ENCODE data around the gene OR1A2. TPM values are rescaled to one million over a fixed set of nuclear protein-coding genes. Genes with fewer than 3 reads are reported as not detected.
"Not testable (repeated sequence)": the region's sequence is repeated elsewhere in the genome, so short reads cannot be mapped to it uniquely, and the experiment has no call there.

OR1A2 gene
- total and polyA plus RNA-seq, 8 donors = not detected

DNA sequence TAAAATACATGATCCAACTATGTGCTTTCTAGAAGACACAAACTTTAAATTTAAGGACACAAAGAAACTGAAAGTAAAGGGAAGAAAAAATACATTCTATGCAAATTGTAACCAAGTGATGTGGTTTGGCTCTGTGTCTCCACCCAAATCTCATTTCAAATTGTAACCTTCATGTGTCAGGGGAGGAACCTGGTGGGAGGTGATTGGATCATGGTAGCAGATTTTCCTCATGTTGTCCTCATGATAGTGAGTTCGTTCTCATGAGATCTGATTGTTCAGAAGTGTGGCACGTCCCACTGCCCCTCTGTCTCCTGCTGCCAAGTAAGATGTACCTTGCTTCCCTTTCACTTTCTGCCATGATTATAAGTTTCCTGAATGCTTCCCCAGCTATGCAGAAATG lies 25.2 kb downstream of the OR1A2 start:
- ATAC-seq (no peak), DNase-seq (no peak)
- Histone ChIP-seq H3K4me3 (no peak overlapping the region), H3K27ac (no peak overlapping the region), H3K27me3 (peaks cover 0 to 6% of the 10 kb centered on the region in 2 donors), H3K36me3 (no peaks in the 10 kb centered on the region), H3K9me3 (no peaks in the 10 kb centered on the region), H3K4me1 (no peaks in the 10 kb centered on the region)
- TF ChIP-seq, protein P1, sequence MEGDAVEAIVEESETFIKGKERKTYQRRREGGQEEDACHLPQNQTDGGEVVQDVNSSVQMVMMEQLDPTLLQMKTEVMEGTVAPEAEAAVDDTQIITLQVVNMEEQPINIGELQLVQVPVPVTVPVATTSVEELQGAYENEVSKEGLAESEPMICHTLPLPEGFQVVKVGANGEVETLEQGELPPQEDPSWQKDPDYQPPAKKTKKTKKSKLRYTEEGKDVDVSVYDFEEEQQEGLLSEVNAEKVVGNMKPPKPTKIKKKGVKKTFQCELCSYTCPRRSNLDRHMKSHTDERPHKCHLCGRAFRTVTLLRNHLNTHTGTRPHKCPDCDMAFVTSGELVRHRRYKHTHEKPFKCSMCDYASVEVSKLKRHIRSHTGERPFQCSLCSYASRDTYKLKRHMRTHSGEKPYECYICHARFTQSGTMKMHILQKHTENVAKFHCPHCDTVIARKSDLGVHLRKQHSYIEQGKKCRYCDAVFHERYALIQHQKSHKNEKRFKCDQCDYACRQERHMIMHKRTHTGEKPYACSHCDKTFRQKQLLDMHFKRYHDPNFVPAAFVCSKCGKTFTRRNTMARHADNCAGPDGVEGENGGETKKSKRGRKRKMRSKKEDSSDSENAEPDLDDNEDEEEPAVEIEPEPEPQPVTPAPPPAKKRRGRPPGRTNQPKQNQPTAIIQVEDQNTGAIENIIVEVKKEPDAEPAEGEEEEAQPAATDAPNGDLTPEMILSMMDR (IDR thresholded peaks at IDR 0.05) = no peak
- intact Hi-C loops (cut with DNase I) = no loop called here

DNA sequence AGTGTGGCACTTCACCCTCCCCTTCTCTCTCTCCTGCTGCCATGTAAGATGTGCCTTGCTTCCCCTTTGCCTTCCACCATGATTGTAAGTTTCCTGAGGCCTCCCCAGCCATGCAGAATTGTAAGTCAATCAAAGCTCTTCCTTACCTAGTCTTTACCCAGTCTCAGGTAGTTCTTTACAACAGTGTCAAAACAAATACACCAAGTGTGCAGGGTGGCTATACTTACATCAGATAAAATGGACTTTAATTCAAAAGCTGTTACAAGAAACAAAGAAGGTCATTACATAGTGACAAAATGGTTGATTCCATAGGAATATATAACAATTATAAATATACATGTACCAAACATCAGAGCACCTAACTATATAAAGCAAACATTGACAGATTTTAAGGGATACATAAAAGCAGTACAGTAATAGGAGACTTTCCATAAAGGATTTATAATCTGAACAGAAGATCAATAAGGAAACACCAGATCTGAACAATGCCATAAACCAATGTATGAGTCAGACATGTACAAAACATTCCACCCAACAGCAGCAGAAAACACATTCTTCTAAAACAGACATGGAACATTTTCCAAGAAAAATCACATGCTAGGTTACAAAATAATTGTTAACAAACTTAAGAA lies 27.5 kb downstream of the OR1A2 start:
- H3K4me1 ChIP-seq; intact Hi-C loops (cut with DNase I); H3K27me3 ChIP-seq; H3K9me3 ChIP-seq; ATAC-seq; H3K36me3 ChIP-seq; H3K27ac ChIP-seq; DNase-seq; H3K4me3 ChIP-seq: not testable (repeated sequence)

DNA sequence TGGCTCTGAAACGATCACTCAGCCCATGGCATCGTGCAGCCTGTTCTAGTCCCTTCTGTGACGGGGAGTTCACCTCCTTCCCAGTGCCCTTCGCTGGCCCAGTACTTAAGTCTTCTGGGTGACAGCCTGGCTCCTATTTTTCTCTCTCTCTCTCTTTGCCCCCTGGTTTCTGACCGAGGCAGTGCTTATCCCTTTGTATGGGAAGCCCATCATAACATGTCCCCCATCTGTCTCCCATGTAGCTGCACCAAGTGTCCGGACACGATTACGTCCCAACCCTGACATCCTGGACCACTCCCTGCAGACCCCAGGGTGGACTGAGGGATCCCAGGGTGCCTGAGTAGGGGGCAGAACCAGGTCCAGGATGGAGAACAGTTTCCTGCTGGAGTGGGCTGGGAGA lies 35.0 kb downstream of the OR1A2 start:
- not testable (repeated sequence) for ATAC-seq

DNA sequence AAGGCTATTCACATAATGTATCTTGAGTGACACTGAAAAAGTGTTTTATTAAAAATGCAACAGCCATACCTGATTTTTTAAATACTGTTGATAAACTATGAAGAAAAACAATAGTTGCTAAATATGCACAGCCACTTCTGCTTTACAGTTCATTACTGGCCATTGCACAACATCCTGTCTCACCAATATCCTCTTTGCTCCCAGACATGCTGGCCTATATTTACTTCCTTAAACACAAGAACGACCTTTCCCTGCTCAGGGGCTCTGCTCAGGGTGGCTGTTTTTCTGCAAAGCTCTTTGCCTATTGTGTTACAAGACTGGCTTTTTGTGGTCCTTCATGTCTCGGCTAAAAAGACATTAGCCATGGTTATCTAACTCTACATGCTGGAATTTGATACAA lies 41.4 kb downstream of the OR1A2 start:
- DNase-seq = peak in 1 of 4 donors; percentile 41
- H3K9me3 ChIP-seq; H3K4me1 ChIP-seq; H3K27ac ChIP-seq; H3K4me3 ChIP-seq; intact Hi-C loops (cut with DNase I); H3K36me3 ChIP-seq; H3K27me3 ChIP-seq: not testable (repeated sequence)
- ATAC-seq = peak; percentile 72

More for the DNA sequence above, 35.0 kb downstream of the OR1A2 start:
- H3K36me3 ChIP-seq; H3K27me3 ChIP-seq; H3K4me3 ChIP-seq; H3K4me1 ChIP-seq; DNase-seq; H3K9me3 ChIP-seq; intact Hi-C loops (cut with DNase I); H3K27ac ChIP-seq: not testable (repeated sequence)

DNA sequence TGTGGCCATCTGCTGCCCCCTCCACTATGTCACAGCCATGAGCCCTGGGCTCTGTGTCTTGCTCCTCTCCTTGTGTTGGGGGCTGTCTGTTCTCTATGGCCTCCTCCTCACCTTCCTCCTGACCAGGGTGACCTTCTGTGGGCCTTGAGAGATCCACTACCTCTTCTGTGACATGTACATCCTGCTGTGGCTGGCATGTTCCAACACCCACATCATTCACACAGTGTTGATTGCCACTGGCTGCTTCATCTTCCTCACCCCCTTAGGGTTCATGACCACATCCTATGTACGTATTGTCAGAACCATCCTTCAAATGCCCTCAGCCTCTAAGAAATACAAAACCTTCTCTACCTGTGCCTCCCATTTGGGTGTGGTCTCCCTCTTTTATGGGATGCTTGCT lies 43.7 kb downstream of the OR1A2 start:
- ATAC-seq; H3K27ac ChIP-seq; H3K27me3 ChIP-seq; H3K4me1 ChIP-seq; intact Hi-C loops (cut with DNase I); DNase-seq; H3K4me3 ChIP-seq; H3K36me3 ChIP-seq; H3K9me3 ChIP-seq: not testable (repeated sequence)

DNA sequence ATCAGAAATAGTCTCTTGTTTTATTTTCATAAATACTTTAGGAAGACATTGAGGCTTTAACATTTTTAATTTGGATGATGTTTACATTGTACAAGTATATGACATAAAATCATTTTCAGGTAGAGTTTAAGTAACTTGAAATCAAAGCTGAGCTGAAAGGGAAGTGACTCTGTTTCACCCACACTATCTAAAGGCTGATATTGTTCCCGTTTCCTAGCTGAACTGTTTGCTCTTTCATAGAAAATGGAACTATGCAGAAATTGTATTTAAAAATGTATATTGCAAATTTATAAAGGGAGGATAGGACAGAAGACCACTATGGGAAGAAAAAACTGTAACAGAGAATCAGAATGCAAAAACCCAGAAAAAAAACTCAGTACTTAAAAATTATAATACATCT lies 47.5 kb downstream of the OR1A2 start:
- H3K4me3 ChIP-seq, DNase-seq, ATAC-seq: not testable (repeated sequence)

More for the DNA sequence above, 47.5 kb downstream of the OR1A2 start:
- H3K4me1 ChIP-seq; H3K36me3 ChIP-seq; H3K27ac ChIP-seq; H3K27me3 ChIP-seq; H3K9me3 ChIP-seq; intact Hi-C loops (cut with DNase I): not testable (repeated sequence)

Other genes starting within 250 kb of the OR1A2 start
- not detected for gene OR1D5, start 133.9 kb upstream of the OR1A2 start, total RNA-seq
- not detected for gene OR1D5, start 133.9 kb upstream of the OR1A2 start, polyA plus RNA-seq (ENCODE audit: insufficient read length in 6 of 6)
- gene OR1D2, start 93.1 kb upstream of the OR1A2 start, total RNA-seq = not detected
- gene OR1D2, start 93.1 kb upstream of the OR1A2 start, polyA plus RNA-seq (ENCODE audit: insufficient read length in 6 of 6) = under 1 TPM in 2 of 6 donors, not detected in 4; 0.03 to 0.04 TPM
- gene OR1G1, start 70.0 kb upstream of the OR1A2 start, total RNA-seq = not detected
- not detected for gene OR1G1, start 70.0 kb upstream of the OR1A2 start, polyA plus RNA-seq (ENCODE audit: insufficient read length in 6 of 6)
- gene OR1A1, start 10.1 kb downstream of the OR1A2 start, total RNA-seq = not detected
- under 1 TPM in 4 of 6 donors, not detected in 2; 0.07 to 0.18 (median 0.13) TPM for gene OR1A1, start 10.1 kb downstream of the OR1A2 start, polyA plus RNA-seq (ENCODE audit: insufficient read length in 6 of 6)
- under 1 TPM in 1 of 2 donors, not detected in 1; 0.20 TPM for gene OR3A1, start 100.8 kb downstream of the OR1A2 start, total RNA-seq
- under 1 TPM in 2 of 6 donors, not detected in 4; 0.13 to 0.17 TPM for gene OR3A1, start 100.8 kb downstream of the OR1A2 start, polyA plus RNA-seq (ENCODE audit: insufficient read length in 6 of 6)
- under 1 TPM; 0.24 to 0.87 TPM for gene OR3A2, start 188.8 kb downstream of the OR1A2 start, total RNA-seq
- under 1 TPM; 0.08 to 0.77 (median 0.13) TPM for gene OR3A2, start 188.8 kb downstream of the OR1A2 start, polyA plus RNA-seq (ENCODE audit: insufficient read length in 6 of 6)
- gene OR1E1, start 200.9 kb downstream of the OR1A2 start, total RNA-seq = not detected
- gene OR1E1, start 200.9 kb downstream of the OR1A2 start, polyA plus RNA-seq (ENCODE audit: insufficient read length in 6 of 6) = under 1 TPM in 1 of 6 donors, not detected in 5; 0.13 TPM
- not detected for gene OR3A3, start 213.9 kb downstream of the OR1A2 start, total RNA-seq
- under 1 TPM in 3 of 6 donors, not detected in 3; 0.06 to 0.09 (median 0.07) TPM for gene OR3A3, start 213.9 kb downstream of the OR1A2 start, polyA plus RNA-seq (ENCODE audit: insufficient read length in 6 of 6)
- not detected for gene OR1E2, start 236.3 kb downstream of the OR1A2 start, total RNA-seq
- gene OR1E2, start 236.3 kb downstream of the OR1A2 start, polyA plus RNA-seq (ENCODE audit: insufficient read length in 6 of 6) = not detected